Activated CD8-positive, alpha-beta T cell treated with anti-CD3 and anti-CD28 coated beads, Interleukin-2, amount 10 ng/mL, durations not matched to agents 7 days and 5 days (primary cell): Measurements from ENCODE around the gene RAB7B. TPM values are rescaled to one million over a fixed set of nuclear protein-coding genes. Genes with fewer than 3 reads are reported as not detected.
"Not testable (repeated sequence)": the region's sequence is repeated elsewhere in the genome, so short reads cannot be mapped to it uniquely, and the experiment has no call there.

ENCODE experiments used
- ATAC-seq: fragments of 150-1000 bp; cut with Tn5 transposase; one replicate; pipeline ENCODE4 v1.10.0; 2021; ENCODE audit warnings: moderate library complexity
- CTCF ChIA-PET: fragments of 350-600 bp; sonication (Branson Sonifier 250); formaldehyde crosslinking; loops from one replicate; lab custom pipeline; 2021; ENCODE audit warnings: antibody characterized with exemption; lab: Charles Lee
- POLR2A ChIA-PET: fragments of 350-600 bp; sonication (Branson Sonifier 250); formaldehyde crosslinking; loops from one replicate; lab custom pipeline; 2021; ENCODE audit warnings: antibody characterized with exemption; lab: Charles Lee
- DNase-seq: peaks from one replicate; pipeline ENCODE4 v3.0.0-alpha.2; 2020
- H3K27ac Mint-ChIP-seq: one replicate; pipeline ENCODE4 v1.8.0; 2021; ENCODE audit warnings: mild to moderate bottlenecking, mixed read lengths
- H3K27me3 Mint-ChIP-seq: one replicate; pipeline ENCODE4 v1.8.0; 2021; ENCODE audit warnings: low read depth, mixed read lengths
- H3K36me3 Mint-ChIP-seq: one replicate; pipeline ENCODE4 v1.8.0; 2021; ENCODE audit warnings: low read depth, mixed read lengths
- H3K4me1 Mint-ChIP-seq: one replicate; pipeline ENCODE4 v1.8.0; 2021; ENCODE audit warnings: low read depth, mixed read lengths
- H3K4me3 Mint-ChIP-seq: one replicate; pipeline ENCODE4 v1.8.0; 2021; ENCODE audit warnings: mild to moderate bottlenecking, mixed read lengths
- H3K9me3 Mint-ChIP-seq: one replicate; pipeline ENCODE4 v1.8.0; 2022; ENCODE audit warnings: mixed read lengths; ENCODE audit not compliant: insufficient read depth
- total RNA-seq, 2 experiments: library from RNA; stranded (reverse); gene quantifications; one replicate each; pipeline ENCODE4 v1.2.3, GENCODE V29; 2021

Gene RAB7B, protein sequence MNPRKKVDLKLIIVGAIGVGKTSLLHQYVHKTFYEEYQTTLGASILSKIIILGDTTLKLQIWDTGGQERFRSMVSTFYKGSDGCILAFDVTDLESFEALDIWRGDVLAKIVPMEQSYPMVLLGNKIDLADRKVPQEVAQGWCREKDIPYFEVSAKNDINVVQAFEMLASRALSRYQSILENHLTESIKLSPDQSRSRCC
- not detected for total RNA-seq

DNA sequence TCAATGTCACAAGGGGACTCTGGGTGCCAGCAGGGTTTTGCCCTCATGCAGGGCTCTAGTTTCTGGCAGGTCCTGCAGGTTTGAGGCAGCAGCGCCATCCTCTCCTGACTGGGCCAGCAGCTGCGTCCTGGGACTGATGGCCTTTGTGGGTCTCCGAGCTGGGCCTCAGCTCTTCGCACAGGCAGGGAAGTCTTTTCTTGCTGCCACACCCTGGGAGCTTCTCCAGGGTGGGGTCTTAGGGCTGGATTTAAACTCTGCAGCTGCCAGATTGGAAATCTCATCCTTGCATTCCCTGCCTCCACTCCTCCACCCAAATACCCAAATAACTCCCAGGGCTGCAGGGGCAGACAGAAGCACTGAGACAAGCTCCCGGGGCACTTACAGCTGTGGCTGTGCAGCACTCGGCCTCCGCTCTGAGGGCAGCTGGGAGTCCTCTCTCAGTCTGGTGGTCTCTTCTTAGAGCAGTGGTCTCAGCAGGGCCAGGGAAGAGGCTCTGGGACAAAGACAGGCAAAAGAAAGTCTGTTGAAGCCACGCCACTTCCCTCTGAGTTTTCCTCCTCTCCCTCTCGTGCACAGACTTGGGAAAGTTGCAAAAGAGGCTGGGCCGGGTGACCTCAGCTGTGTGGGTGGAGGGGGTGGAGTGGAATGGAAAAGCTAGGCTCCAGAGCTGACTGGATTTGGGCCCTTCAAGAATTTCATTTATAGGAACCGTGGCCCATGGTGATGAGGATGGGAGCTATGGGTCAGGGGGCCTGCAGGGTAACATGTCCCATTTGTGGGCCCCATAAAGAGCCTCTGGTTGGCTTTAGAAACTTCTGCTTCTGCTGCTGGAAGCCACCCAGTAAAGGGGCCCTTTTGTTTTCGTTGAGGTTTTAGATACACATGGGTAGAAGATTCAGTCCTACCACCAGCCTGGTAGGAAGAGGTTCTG, at the start of gene RAB7B:
RAB7B (minus strand) TSS at position 525 of the 931 bp plus-strand sequence. CDS start 9,260 bp downstream, outside the sequence.
- ChIA-PET CTCF (interaction anchor here (0.7 kb wide), 1 partner anchor 27 kb away, joined by 3 read pairs; no protein-coding TSS in a partner anchor), POLR2A (no interaction called here)
- Mint-ChIP-seq H3K27me3 (peaks cover 7% of the 10 kb centered on the region), H3K4me1 (no peaks in the 10 kb centered on the region), H3K4me3 (no peak within 1 kb of the TSS), H3K36me3 (no peaks in the 10 kb centered on the region), H3K9me3 (no peaks in the 10 kb centered on the region), H3K27ac (no peak within 1 kb of the TSS)
- no peak for DNase-seq
- ATAC-seq: peak; percentile 36

DNA sequence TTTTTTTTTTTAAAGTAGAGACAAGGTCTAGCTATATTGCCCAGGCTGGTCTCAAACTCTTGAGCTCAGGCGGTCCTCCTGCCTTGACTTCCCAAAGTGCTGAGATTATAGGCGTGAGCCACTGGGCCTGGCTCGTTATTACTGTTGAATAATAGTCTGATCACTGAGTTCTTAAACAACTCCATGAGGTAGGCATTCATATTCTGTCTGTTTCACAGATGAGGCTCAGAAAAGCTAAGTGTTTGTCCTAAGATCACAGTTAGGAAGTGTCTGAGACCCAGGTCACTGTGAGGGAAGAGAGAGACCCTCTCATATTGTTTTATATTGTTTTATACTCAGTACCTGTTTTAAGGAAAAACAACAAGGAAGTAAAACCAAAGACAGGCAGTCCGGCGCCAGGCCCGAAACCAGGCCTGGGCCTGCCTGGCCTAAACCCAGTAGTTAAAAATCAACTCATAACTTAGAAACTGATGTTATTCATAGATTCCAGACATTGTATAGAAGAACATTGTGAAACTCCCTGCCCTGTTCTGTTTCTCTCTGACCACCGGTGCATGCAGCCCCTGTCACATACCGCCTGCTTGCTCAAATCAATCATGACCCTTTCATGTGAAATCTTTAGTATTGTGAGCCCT, 49.2 kb upstream of the RAB7B start:
- H3K36me3 Mint-ChIP-seq, ATAC-seq, H3K27ac Mint-ChIP-seq, DNase-seq, POLR2A ChIA-PET, H3K4me3 Mint-ChIP-seq, H3K9me3 Mint-ChIP-seq: not testable (repeated sequence)
- peaks cover 18% of the 10 kb centered on the region for H3K27me3 Mint-ChIP-seq
- CTCF ChIA-PET: interaction anchor here (2.5 kb wide), 1 partner anchor 22 kb away, joined by 11 read pairs; no protein-coding TSS in a partner anchor
- peaks cover 32% of the 10 kb centered on the region for H3K4me1 Mint-ChIP-seq

DNA sequence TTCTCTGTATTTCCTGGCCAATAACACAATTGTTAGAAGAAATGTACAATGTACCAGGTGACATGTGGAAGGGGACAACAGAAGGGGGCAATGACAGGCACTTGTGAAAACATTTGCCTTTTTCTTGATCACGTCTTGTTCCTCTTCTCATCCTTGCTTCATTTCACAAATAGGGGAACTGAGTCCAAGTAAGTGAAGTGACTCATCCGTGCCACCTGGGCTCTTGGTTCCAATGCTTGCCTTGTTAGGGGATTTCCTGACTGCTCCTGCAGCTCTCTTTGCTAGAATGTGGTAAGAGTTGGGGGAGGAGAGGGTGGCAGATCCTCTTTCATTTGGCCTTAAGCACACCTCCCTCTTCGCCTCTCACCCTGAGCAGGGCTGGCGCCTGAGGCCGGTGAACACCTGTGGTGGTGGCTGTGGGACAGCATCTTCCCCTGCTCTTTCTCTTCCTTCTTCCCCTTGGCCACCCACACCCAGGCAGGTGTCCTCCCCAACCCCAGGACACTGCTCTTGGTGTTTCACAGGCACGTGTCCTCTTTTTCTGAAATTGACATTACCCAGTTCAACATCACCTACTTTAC, 47.5 kb upstream of the RAB7B start:
- H3K27me3 Mint-ChIP-seq: peaks cover 12% of the 10 kb centered on the region
- ATAC-seq (peak; percentile 91), DNase-seq (peak; percentile 46)
- H3K36me3 Mint-ChIP-seq: no peaks in the 10 kb centered on the region
- CTCF ChIA-PET: interaction anchor here (2.5 kb wide), 1 partner anchor 20 kb away, joined by 11 read pairs; no protein-coding TSS in a partner anchor
- no peak overlapping the region for H3K4me3 Mint-ChIP-seq
- H3K27ac Mint-ChIP-seq: peak overlapping the region; percentile 60
- POLR2A ChIA-PET: interaction anchor here (1.2 kb wide), 1 partner anchor 9 kb away, joined by 3 read pairs; no protein-coding TSS in a partner anchor
- peaks cover 32% of the 10 kb centered on the region for H3K4me1 Mint-ChIP-seq
- no peaks in the 10 kb centered on the region for H3K9me3 Mint-ChIP-seq

DNA sequence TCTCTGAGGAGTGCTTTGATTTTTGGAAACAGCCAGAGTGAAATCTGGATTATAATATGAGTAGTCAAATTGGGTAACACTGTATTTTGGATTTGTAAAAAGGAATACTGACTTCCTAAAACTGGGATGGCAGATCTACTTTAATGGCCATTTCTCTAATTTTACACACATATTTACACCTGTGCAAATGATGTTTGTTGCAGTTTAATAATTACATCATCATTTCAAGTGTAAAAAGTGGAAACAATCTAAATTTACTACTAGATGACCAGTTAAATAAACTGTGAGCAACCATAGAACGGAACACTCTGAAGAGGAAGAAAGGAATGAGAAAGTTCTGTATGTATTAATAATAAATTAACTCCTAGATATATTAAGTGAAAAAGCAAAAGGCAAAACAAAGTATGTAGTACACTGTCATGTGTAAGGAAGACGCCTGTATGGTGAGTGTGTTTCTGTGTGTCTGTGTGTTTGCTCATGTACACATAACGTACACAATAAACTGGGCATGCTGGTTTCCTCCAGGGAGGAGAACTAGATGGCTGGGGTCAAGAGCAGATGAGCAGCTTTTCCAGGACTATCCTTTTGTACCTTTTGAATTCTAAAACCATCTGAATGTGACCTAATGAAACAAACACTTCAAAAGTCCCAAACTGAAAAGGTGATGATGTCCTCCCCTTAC, 46.9 kb upstream of the RAB7B start:
- no peaks in the 10 kb centered on the region for H3K36me3 Mint-ChIP-seq
- peaks cover 32% of the 10 kb centered on the region for H3K4me1 Mint-ChIP-seq
- DNase-seq (no peak), ATAC-seq (no peak)
- ChIA-PET POLR2A (no interaction called here), CTCF (interaction anchor here (2.5 kb wide), 1 partner anchor 19 kb away, joined by 11 read pairs; no protein-coding TSS in a partner anchor)
- no peak overlapping the region for H3K4me3 Mint-ChIP-seq
- H3K27me3 Mint-ChIP-seq: peaks cover 8% of the 10 kb centered on the region
- H3K27ac Mint-ChIP-seq: no peak overlapping the region
- H3K9me3 Mint-ChIP-seq: no peaks in the 10 kb centered on the region

DNA sequence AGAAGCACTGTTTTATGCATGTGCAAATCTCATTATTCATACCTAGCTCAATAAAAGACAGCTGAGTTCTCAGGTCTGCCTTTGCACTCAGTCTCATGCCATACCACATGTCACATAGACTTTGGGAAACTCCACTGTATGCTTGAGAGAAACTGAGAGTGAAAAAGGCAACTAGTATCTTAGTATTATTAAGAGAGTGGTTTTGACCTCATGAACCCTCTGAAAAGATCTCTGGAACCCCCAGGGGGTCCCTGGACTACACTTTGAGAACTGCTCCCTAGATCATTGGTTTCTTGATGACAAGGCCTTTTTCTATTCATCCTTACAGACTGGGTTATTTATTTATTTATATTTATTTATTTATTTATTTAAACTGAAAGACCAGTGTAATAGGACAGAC, 46.1 kb upstream of the RAB7B start:
- Mint-ChIP-seq H3K4me1 (peaks cover 32% of the 10 kb centered on the region), H3K27me3 (peaks cover 7% of the 10 kb centered on the region), H3K36me3 (no peaks in the 10 kb centered on the region), H3K4me3 (no peak overlapping the region), H3K9me3 (no peaks in the 10 kb centered on the region), H3K27ac (no peak overlapping the region)
- no peak for DNase-seq
- ChIA-PET POLR2A (no interaction called here), CTCF (no interaction called here)
- ATAC-seq: no peak

DNA sequence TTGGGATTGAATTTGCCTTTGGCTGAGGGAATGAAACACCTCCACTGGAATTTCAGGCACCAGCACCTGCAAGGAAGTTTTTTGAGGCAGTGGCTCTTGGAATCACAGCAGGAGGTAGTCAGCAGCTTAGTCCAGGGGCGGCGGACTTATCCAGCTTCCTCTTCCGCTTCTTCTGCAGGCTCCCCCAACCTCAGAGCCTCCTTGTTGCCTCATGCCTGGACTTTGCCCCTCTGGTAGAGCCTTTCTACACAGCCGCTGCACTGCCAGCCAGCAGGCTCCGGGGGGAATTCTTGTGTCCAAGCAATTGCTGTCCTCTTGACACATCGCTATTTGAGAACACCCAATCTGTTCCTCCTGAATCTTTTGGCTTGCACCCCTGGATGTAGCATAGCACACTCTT, 45.4 kb upstream of the RAB7B start:
- ChIA-PET POLR2A (no interaction called here), CTCF (interaction anchor here (1.1 kb wide), 1 partner anchor 18 kb away, joined by 5 read pairs; no protein-coding TSS in a partner anchor)
- Mint-ChIP-seq H3K4me1 (peaks cover 31% of the 10 kb centered on the region), H3K36me3 (no peaks in the 10 kb centered on the region), H3K27ac (no peak overlapping the region), H3K9me3 (no peaks in the 10 kb centered on the region), H3K27me3 (peaks cover 7% of the 10 kb centered on the region), H3K4me3 (no peak overlapping the region)
- DNase-seq (no peak), ATAC-seq (no peak)

DNA sequence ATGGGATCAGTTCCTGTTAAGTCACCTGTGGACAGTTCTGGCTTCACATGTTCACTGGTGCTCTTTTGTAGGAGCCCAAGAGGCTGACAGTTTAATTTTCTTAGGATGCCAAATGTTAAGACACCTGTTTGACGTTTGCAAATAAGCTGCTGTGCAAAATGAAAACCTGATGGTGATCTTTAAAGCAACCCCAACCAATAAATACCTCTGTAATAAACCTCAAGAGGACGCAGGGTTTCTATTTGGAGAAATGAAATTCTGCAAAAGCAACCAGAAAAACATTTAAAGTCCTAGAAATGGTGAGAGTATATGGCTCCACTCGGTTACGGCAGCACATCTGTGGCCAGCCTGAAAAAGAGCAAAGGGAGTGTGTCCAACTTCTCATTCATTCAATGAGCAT, 44.1 kb upstream of the RAB7B start:
- Mint-ChIP-seq H3K36me3 (no peaks in the 10 kb centered on the region), H3K9me3 (no peaks in the 10 kb centered on the region), H3K27me3 (peaks cover 7% of the 10 kb centered on the region), H3K4me1 (peaks cover 21% of the 10 kb centered on the region), H3K4me3 (no peak overlapping the region), H3K27ac (no peak overlapping the region)
- DNase-seq (no peak), ATAC-seq (no peak)
- ChIA-PET CTCF (interaction anchor here (5.5 kb wide), 1 partner anchor 16 kb away, joined by 29 read pairs; no protein-coding TSS in a partner anchor), POLR2A (no interaction called here)

DNA sequence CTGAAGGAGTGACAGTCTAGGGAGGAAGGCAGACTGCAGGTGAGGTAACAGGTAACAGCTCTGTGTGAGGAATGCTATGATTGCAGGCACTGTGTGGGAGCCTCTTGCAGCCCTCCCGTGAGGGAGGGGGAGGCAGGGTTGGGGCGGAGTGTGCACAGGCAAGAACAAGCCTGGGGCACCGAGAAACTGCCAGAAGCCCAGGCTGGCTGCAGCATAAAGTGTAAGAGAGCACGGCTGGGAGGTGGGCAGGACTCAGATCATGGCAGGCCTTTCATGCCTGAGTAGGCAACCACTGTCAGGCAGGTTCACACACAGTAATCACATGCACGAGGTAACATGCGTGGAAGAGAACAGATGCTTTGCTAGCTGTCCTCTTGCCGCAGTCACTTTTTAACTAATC, 38.4 kb upstream of the RAB7B start:
- peaks cover 29% of the 10 kb centered on the region for H3K27me3 Mint-ChIP-seq
- no peaks in the 10 kb centered on the region for H3K36me3 Mint-ChIP-seq
- peaks cover 7% of the 10 kb centered on the region for H3K4me1 Mint-ChIP-seq
- H3K4me3 Mint-ChIP-seq: no peak overlapping the region
- no peak for ATAC-seq
- no peak overlapping the region for H3K27ac Mint-ChIP-seq
- ChIA-PET CTCF (interaction anchor here (0.8 to 5.5 kb wide), 2 partner anchors 11 to 61 kb away, joined by 3 to 29 read pairs; no protein-coding TSS in a partner anchor), POLR2A (no interaction called here)
- H3K9me3 Mint-ChIP-seq: no peaks in the 10 kb centered on the region
- no peak for DNase-seq

DNA sequence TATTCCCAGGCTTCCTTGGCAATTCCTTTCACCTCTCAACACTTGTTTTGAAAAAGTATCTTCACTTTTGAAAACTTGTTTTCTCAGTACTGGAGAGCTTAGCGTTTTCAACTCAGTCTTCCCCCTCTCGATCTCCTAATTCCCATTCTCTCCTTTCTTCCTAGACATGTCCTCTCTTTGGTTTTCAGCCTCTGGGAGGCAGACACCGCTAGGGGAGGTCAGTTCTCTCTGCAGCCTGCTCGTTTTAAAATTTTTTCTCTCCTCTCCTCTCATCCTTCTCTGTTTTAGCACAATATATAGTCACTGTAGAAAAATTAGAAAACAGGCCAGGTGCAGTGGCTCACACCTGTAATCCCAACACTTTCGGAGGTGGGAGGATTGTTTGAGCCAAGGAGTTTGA, 37.1 kb upstream of the RAB7B start:
- no peak for ATAC-seq
- peaks cover 7% of the 10 kb centered on the region for H3K4me1 Mint-ChIP-seq
- no peaks in the 10 kb centered on the region for H3K36me3 Mint-ChIP-seq
- H3K9me3 Mint-ChIP-seq: no peaks in the 10 kb centered on the region
- H3K27me3 Mint-ChIP-seq: peaks cover 33% of the 10 kb centered on the region
- H3K4me3 Mint-ChIP-seq: no peak overlapping the region
- H3K27ac Mint-ChIP-seq: no peak overlapping the region
- ChIA-PET CTCF (no interaction called here), POLR2A (no interaction called here)
- DNase-seq: no peak

DNA sequence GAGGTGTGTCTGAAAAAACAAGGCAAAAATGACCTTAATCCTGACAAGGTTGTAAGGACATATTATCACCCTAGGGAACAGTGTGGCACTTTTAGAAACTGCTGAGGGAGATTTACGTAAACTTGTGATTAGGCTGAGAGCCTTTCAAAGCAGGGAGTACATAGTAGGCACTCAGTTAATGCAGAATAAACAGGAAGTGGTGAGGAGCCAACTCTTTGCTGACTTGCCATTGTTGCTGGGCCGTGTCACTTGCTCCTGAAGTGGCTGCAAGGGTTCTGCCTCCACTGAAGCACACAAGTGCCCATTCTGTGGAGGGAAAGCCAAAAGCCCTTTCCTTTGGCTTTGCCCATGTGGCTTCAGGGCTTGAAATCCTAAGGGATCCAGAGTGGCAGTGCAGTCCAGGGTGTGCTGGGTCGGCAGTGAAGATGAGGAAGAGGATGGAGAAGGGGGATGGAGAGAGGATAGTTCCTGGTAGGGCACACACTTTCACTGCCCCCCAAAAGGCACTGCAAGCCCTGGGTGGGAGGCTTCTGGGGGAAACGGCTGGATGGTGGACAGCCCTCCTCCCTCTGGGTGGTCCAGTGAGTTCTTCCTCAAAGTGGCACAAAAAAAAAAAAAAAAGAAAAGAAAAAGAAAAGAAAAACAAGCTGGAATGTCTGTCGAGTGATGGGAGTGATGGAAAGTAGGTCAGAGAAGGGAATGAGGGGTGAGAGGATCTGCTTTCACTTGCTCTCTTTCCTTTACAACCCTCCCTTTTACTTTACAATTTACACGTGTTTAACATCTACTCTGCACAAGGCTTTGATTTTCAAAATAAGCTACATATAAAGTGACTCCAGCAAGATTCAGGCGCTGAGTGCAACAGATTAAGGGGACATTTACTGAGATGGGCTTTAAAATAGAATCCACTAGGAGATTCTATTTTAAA, 36.1 kb upstream of the RAB7B start:
- Mint-ChIP-seq H3K4me3 (no peak overlapping the region), H3K9me3 (no peaks in the 10 kb centered on the region), H3K36me3 (no peaks in the 10 kb centered on the region), H3K27ac (no peak overlapping the region), H3K4me1 (peaks cover 12% of the 10 kb centered on the region), H3K27me3 (peaks cover 42% of the 10 kb centered on the region)
- DNase-seq (no peak), ATAC-seq (no peak)
- CTCF ChIA-PET: interaction anchor here (0.7 to 0.9 kb wide), 2 partner anchors 9 to 64 kb away, joined by 3 read pairs; no protein-coding TSS in a partner anchor
- POLR2A ChIA-PET: no interaction called here
